H9 (cell line): Measurements from ENCODE around the gene CEBPZ. TPM values are rescaled to one million over a fixed set of nuclear protein-coding genes. Genes with fewer than 3 reads are reported as not detected.
A peak's percentile ranks its signal among the peaks of the same experiment; 100 is the strongest.

Source experiments
- DNase-seq: peaks from one replicate; pipeline ENCODE4 v3.0.0-alpha.2; 2017
- H2AFZ ChIP-seq: one replicate; pipeline ENCODE4 v1.6.1; 2013; ENCODE audit warnings: mild to moderate bottlenecking, low read length, control low read depth, moderate library complexity
- H2AK5ac ChIP-seq: 2 replicates; pipeline ENCODE4 v1.6.1; 2013; ENCODE audit warnings: low read length, control low read depth, mixed read lengths; ENCODE audit not compliant: insufficient read length
- H2BK120ac ChIP-seq: one replicate; pipeline ENCODE4 v1.6.1; 2013; ENCODE audit warnings: low read depth, mild to moderate bottlenecking, low read length, control low read depth, inconsistent platforms; ENCODE audit not compliant: poor library complexity, severe bottlenecking
- H2BK12ac ChIP-seq: 2 replicates; pipeline ENCODE4 v1.6.1; 2013; ENCODE audit warnings: low read length, control low read depth, mixed read lengths, low read depth; ENCODE audit not compliant: insufficient read length
- H2BK15ac ChIP-seq: 2 replicates; pipeline ENCODE4 v1.6.1; 2013; ENCODE audit warnings: low read depth, low read length, control low read depth
- H2BK20ac ChIP-seq: one replicate; pipeline ENCODE4 v1.6.1; 2013; ENCODE audit warnings: low read depth, mild to moderate bottlenecking, low read length, control low read depth, inconsistent platforms; ENCODE audit not compliant: poor library complexity, severe bottlenecking
- H2BK5ac ChIP-seq: 2 replicates; pipeline ENCODE4 v1.6.1; 2013; ENCODE audit warnings: low read length, control low read depth, mixed read lengths; ENCODE audit not compliant: insufficient read length
- H3K14ac ChIP-seq: 2 replicates; pipeline ENCODE4 v1.6.1; 2013; ENCODE audit warnings: low read length, control low read depth; ENCODE audit not compliant: insufficient read depth
- H3K18ac ChIP-seq: 2 replicates; pipeline ENCODE4 v1.6.1; 2013; ENCODE audit warnings: low read depth, mild to moderate bottlenecking, mixed read lengths, low read length, control low read depth; ENCODE audit not compliant: insufficient read length
- H3K23ac ChIP-seq: 2 replicates; pipeline ENCODE4 v1.6.1; 2013; ENCODE audit warnings: low read length, control low read depth, mixed read lengths, low read depth; ENCODE audit not compliant: insufficient read length
- H3K23me2 ChIP-seq: 2 replicates; pipeline ENCODE4 v1.6.1; 2013; ENCODE audit warnings: low read depth, mild to moderate bottlenecking, mixed read lengths, low read length, control low read depth; ENCODE audit not compliant: insufficient read length, poor library complexity, severe bottlenecking
- H3K27ac ChIP-seq: 2 replicates; pipeline ENCODE4 v1.5.1; 2013; ENCODE audit warnings: low read length, control low read depth, mixed read lengths, low read depth; ENCODE audit not compliant: insufficient read length
- H3K27me3 ChIP-seq: 2 replicates; pipeline ENCODE4 v1.6.1; 2013; ENCODE audit warnings: low read length, control low read depth, inconsistent platforms; ENCODE audit not compliant: insufficient read depth
- H3K4ac ChIP-seq: 2 replicates; pipeline ENCODE4 v1.6.1; 2013; ENCODE audit warnings: low read depth, mild to moderate bottlenecking, control low read depth, inconsistent platforms, low read length, moderate library complexity
- H3K4me1 ChIP-seq: 2 replicates; pipeline ENCODE4 v1.6.1; 2013; ENCODE audit warnings: low read length, control low read depth, inconsistent platforms; ENCODE audit not compliant: insufficient read depth
- H3K4me2 ChIP-seq: 2 replicates; pipeline ENCODE4 v1.6.1; 2013; ENCODE audit warnings: low read length, control low read depth, mixed read lengths; ENCODE audit not compliant: insufficient read length, insufficient read depth
- H3K56ac ChIP-seq: 2 replicates; pipeline ENCODE4 v1.6.1; 2013; ENCODE audit warnings: low read depth, mild to moderate bottlenecking, mixed read lengths, low read length, control low read depth; ENCODE audit not compliant: insufficient read length
- H3K79me1 ChIP-seq: 2 replicates; pipeline ENCODE4 v1.6.1; 2013; ENCODE audit warnings: low read depth, mild to moderate bottlenecking, moderate library complexity, low read length, control low read depth, inconsistent platforms; ENCODE audit not compliant: insufficient read depth, poor library complexity, severe bottlenecking
- H3K79me2 ChIP-seq: 2 replicates; pipeline ENCODE4 v1.6.1; 2013; ENCODE audit warnings: low read length, control low read depth, inconsistent platforms; ENCODE audit not compliant: insufficient read depth
- H3K9ac ChIP-seq: 2 replicates; pipeline ENCODE4 v1.6.1; 2013; ENCODE audit warnings: low read length, control low read depth, mixed read lengths; ENCODE audit not compliant: insufficient read length; ENCODE audit errors: extremely low read depth
- H3K9me3 ChIP-seq: one replicate; pipeline ENCODE4 v1.6.1; 2013; ENCODE audit warnings: low read depth, low read length, inconsistent platforms; ENCODE audit not compliant: control insufficient read depth
- H3T11ph ChIP-seq: one replicate; pipeline ENCODE4 v1.6.1; 2013; ENCODE audit warnings: mild to moderate bottlenecking, low read length, control low read depth, inconsistent platforms
- H4K20me1 ChIP-seq: one replicate; pipeline ENCODE4 v1.6.1; 2013; ENCODE audit not compliant: control insufficient read depth, insufficient read length, insufficient read depth
- H4K5ac ChIP-seq: 2 replicates; pipeline ENCODE4 v1.6.1; 2013; ENCODE audit warnings: low read depth, mild to moderate bottlenecking, mixed read lengths, low read length, control low read depth; ENCODE audit not compliant: insufficient read length
- H4K8ac ChIP-seq: replicated peaks from 2 replicates; pipeline ENCODE4 v1.6.1; 2013; ENCODE audit warnings: low read length, control low read depth, mixed read lengths, low read depth; ENCODE audit not compliant: insufficient read length
- H4K91ac ChIP-seq: 2 replicates; pipeline ENCODE4 v1.6.1; 2013; ENCODE audit warnings: low read depth, mild to moderate bottlenecking, moderate library complexity, mixed read lengths, low read length, control low read depth; ENCODE audit not compliant: insufficient read length
- H3K27ac Mint-ChIP-seq, 3 experiments: 2 replicates in 2 of 3; 3 replicates in 1 of 3; pipeline ENCODE4 v1.8.0; 2020 to 2021; ENCODE audit warnings: mixed read lengths in 3 of 3, mild to moderate bottlenecking in 1 of 3, moderate library complexity in 1 of 3
- H3K27me3 Mint-ChIP-seq: 2 replicates; pipeline ENCODE4 v1.8.0; 2021; ENCODE audit warnings: low read depth, mild to moderate bottlenecking, moderate library complexity, mixed read lengths
- H3K36me3 Mint-ChIP-seq, 3 experiments: 2 replicates in 2 of 3; 3 replicates in 1 of 3; pipeline ENCODE4 v1.8.0; 2020 to 2021; ENCODE audit warnings: low read depth in 3 of 3, mixed read lengths in 3 of 3; ENCODE audit not compliant: insufficient read depth in 1 of 3
- H3K4me1 Mint-ChIP-seq, 2 experiments: 2 replicates each; pipeline ENCODE4 v1.8.0; 2020; ENCODE audit warnings: mixed read lengths in 2 of 2
- H3K4me3 Mint-ChIP-seq, 2 experiments: 2 replicates in 1 of 2; 3 replicates in 1 of 2; pipeline ENCODE4 v1.8.0; 2020 to 2021; ENCODE audit warnings: mild to moderate bottlenecking in 2 of 2, mixed read lengths in 2 of 2, moderate library complexity in 1 of 2
- H3K9me3 Mint-ChIP-seq, 2 experiments: 2 replicates in 1 of 2; 3 replicates in 1 of 2; pipeline ENCODE4 v1.8.0; 2020; ENCODE audit warnings: mild to moderate bottlenecking in 2 of 2, mixed read lengths in 2 of 2, moderate library complexity in 1 of 2
- WGBS: extraction: QIAGEN DNeasy Blood & Tissue Kit; methylation state at CpG from one replicate; pipeline ENCODE4 v1.1.7; 2013; ENCODE audit warnings: missing lambda C conversion rate, low lambda C conversion rate, mixed read lengths; ENCODE audit not compliant: insufficient read length; ENCODE audit errors: extremely low coverage; 5-methylcytosine and 5-hydroxymethylcytosine counted together
- long read RNA-seq: library from polyadenylated mRNA; unstranded; transcript quantifications from one replicate; pipeline ENCODE4 v2.0.0, GENCODE V29; 2020
- total RNA-seq: library from RNA; stranded (reverse); gene quantifications from 2 replicates; pipeline ENCODE4 v1.2.1, GENCODE V29; 2021
- TF ChIP-seq, protein P1 (sequence below): fragments of 200-600 bp; sonication (generic); conservative IDR thresholded peaks from 3 replicates; pipeline ENCODE4 v1.8.0; 2021; ENCODE audit warnings: antibody characterized with exemption, mild to moderate bottlenecking

Gene CEBPZ, protein sequence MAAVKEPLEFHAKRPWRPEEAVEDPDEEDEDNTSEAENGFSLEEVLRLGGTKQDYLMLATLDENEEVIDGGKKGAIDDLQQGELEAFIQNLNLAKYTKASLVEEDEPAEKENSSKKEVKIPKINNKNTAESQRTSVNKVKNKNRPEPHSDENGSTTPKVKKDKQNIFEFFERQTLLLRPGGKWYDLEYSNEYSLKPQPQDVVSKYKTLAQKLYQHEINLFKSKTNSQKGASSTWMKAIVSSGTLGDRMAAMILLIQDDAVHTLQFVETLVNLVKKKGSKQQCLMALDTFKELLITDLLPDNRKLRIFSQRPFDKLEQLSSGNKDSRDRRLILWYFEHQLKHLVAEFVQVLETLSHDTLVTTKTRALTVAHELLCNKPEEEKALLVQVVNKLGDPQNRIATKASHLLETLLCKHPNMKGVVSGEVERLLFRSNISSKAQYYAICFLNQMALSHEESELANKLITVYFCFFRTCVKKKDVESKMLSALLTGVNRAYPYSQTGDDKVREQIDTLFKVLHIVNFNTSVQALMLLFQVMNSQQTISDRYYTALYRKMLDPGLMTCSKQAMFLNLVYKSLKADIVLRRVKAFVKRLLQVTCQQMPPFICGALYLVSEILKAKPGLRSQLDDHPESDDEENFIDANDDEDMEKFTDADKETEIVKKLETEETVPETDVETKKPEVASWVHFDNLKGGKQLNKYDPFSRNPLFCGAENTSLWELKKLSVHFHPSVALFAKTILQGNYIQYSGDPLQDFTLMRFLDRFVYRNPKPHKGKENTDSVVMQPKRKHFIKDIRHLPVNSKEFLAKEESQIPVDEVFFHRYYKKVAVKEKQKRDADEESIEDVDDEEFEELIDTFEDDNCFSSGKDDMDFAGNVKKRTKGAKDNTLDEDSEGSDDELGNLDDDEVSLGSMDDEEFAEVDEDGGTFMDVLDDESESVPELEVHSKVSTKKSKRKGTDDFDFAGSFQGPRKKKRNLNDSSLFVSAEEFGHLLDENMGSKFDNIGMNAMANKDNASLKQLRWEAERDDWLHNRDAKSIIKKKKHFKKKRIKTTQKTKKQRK
- total RNA-seq = 252 and 281 TPM in 2 replicates
- long read RNA-seq, transcript CEBPZ-201 (16 exons, 3,463 nt) = major isoform, 795 of 1,680 reads
- long read RNA-seq, partial matches to known transcripts = 836 of 1,680 reads
- long read RNA-seq, other reads (novel, unspliced or antisense) = 49 of 1,680 reads

DNA sequence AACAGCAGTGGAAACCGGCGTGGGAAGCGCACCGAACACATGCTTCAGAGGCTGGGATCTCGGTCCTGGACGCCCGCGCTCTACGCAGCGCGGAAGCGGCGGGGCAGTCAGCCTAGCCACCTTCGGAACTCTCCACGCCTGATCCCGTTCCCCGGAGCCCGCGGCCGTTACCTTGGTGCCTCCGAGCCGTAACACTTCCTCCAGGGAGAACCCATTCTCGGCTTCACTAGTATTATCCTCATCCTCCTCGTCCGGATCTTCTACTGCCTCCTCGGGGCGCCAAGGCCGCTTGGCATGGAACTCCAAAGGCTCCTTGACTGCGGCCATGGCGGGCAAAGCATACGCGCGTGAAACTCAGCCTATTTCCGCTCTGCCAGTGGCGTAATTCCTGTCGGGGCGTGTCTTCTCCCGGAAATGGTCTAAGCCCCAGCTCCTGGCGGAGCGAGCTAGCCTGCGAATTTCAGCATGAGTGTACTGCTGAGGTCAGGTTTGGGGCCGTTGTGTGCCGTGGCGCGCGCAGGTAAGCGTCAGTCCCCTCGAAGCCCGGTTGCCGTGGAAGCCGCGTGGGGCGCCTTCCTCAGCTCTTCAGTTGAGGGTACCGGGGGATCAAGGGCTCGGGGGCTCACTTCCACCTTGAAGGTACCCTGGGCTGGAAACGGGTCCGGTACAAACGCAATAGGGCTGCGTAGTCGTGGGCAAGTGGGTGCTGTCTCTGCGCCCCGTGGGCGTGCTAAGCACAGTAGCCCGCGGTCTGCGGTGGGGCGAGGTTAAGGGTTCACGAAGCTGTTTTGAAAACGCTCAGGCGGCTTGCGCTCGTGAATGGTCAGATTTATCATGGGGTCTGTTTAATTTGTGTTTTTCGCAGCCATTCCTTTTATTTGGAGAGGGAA, at the start of gene CEBPZ, which contains the start of gene NDUFAF7:
TSS of gene CEBPZ (minus strand) at position 356 of the 890 bp plus-strand sequence. CDS start at position 327, 29 bp downstream.
TSS of gene NDUFAF7 (plus strand) at position 418 of the 890 bp plus-strand sequence. CDS start at position 466, 48 bp downstream.
- Histone ChIP-seq H2BK20ac (no peak within 1 kb of the TSS), H3K4ac (no peak within 1 kb of the TSS), H2BK120ac (no peak within 1 kb of the TSS), H3K4me1 (peaks cover 4% of the 10 kb centered on the region; the same call in 1 of the 2 replicates), H3K27me3 (no peaks in the 10 kb centered on the region), H3K4me2 (peak within 1 kb of the TSS; percentile 92), H4K8ac (no peak within 1 kb of the TSS), H4K91ac (no peak within 1 kb of the TSS), H2AK5ac (no peak within 1 kb of the TSS), H3T11ph (no peak within 1 kb of the TSS), H3K14ac (peak within 1 kb of the TSS; percentile 79), H2AFZ (no peak within 1 kb of the TSS), H3K23ac (no peak within 1 kb of the TSS), H3K56ac (no peak within 1 kb of the TSS), H2BK15ac (no peak within 1 kb of the TSS), H3K9me3 (no peaks in the 10 kb centered on the region), H3K18ac (no peak within 1 kb of the TSS), H3K27ac (no peak within 1 kb of the TSS), H2BK5ac (peak within 1 kb of the TSS; percentile 48), H3K9ac (peak within 1 kb of the TSS; percentile 64), H3K23me2 (peaks cover 18% of the 10 kb centered on the region), H3K79me1 (no peaks in the 10 kb centered on the region), H4K5ac (no peak within 1 kb of the TSS), H2BK12ac (no peak within 1 kb of the TSS), H3K79me2 (peaks cover 61% of the 10 kb centered on the region), H4K20me1 (no peaks in the 10 kb centered on the region)
- H3K4me1 Mint-ChIP-seq = peaks cover 42 to 56% of the 10 kb centered on the region in 2 experiments
- TF ChIP-seq, protein P1, sequence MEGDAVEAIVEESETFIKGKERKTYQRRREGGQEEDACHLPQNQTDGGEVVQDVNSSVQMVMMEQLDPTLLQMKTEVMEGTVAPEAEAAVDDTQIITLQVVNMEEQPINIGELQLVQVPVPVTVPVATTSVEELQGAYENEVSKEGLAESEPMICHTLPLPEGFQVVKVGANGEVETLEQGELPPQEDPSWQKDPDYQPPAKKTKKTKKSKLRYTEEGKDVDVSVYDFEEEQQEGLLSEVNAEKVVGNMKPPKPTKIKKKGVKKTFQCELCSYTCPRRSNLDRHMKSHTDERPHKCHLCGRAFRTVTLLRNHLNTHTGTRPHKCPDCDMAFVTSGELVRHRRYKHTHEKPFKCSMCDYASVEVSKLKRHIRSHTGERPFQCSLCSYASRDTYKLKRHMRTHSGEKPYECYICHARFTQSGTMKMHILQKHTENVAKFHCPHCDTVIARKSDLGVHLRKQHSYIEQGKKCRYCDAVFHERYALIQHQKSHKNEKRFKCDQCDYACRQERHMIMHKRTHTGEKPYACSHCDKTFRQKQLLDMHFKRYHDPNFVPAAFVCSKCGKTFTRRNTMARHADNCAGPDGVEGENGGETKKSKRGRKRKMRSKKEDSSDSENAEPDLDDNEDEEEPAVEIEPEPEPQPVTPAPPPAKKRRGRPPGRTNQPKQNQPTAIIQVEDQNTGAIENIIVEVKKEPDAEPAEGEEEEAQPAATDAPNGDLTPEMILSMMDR = no peak
- no peak within 1 kb of the TSS for H3K4me3 Mint-ChIP-seq
- no peaks in the 10 kb centered on the region for H3K27me3 Mint-ChIP-seq
- peak; percentile 85 for DNase-seq
- no peak within 1 kb of the TSS for H3K27ac Mint-ChIP-seq
- no CpG with 5 or more reads among the region's 73 CpGs for WGBS
- peaks cover 0 to 3% of the 10 kb centered on the region in 2 experiments; a peak in 2 of 5 replicates for H3K9me3 Mint-ChIP-seq
- peaks cover 34 to 61% (median 34%) of the 10 kb centered on the region in 3 experiments for H3K36me3 Mint-ChIP-seq
